ENCODE results near the gene DUS1L. TPM values are rescaled to one million over a fixed set of nuclear protein-coding genes. Genes with fewer than 3 reads are reported as not detected.

Gene DUS1L
- total and polyA plus RNA-seq, 2 experiments from 2014 or later: 66.0 to 122 TPM

DNA sequence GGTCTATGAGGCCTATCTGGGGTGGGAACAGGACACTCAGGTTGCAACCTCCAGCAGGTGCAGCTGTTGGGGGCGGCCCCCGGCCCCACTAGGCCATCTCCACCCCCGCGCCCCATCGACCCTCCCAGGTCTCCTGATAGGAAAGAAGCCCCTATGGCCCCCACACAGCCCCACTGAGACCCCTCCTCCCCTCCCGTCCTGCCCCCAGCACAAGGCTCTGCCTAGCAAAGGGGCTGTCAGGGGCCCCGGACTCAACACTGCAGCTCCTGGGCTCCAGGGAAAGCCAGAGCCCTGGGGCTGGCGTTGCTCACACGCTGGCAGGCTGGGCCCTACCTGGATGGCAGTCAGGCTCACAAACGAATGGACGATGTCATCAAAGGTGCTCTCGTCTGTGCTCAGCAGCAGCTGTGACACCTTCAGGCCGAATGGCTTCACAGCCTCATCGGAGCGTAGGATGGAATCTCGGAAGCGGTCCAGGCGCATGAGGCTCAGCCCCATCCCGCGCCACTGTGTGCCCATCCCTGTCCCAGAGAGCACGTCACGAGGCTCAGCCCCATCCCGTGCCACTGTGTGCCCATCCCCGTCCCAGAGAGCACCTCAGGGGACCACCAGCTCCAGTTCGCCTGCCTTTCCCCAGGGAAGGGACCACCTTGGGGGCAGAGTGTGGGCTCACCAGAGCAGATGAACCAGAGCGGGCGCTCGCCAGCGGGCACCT lies 25.1 kb upstream of the DUS1L start:
- no peak overlapping the region for H3K4me3 ChIP-seq
- no peaks in the 10 kb centered on the region for H3K9me3 Mint-ChIP-seq
- H3K27ac ChIP-seq (ENCODE audit: low read depth): no peak overlapping the region
- DNase-seq (ENCODE audit: low spot score): no peak
- H3K79me2 ChIP-seq (replicated peaks; ENCODE audit: insufficient read depth): peaks cover 19% of the 10 kb centered on the region
- peaks cover 9% of the 10 kb centered on the region for H3K27me3 Mint-ChIP-seq (ENCODE audit: insufficient read depth, low read depth, poor library complexity)
- no peaks in the 10 kb centered on the region for H3K27me3 ChIP-seq (ENCODE audit: insufficient read depth)
- H2AFZ ChIP-seq: no peak overlapping the region
- 0 out of 2 replicates have a peak, but pooled peaks cover 20% of the 10 kb centered on the region for H3F3A ChIP-seq (replicated peaks; ENCODE audit: low read depth)
- no peaks in the 10 kb centered on the region for H3K4me1 ChIP-seq (ENCODE audit: insufficient read depth)
- H3K36me3 Mint-ChIP-seq (ENCODE audit: low read depth): peaks cover 60% of the 10 kb centered on the region; the same call in 2 of the 3 replicates
- H3K36me3 ChIP-seq (ENCODE audit: insufficient read depth): peaks cover 18% of the 10 kb centered on the region; the same call in 1 of the 2 replicates
- peaks cover 30% of the 10 kb centered on the region for H4K20me1 ChIP-seq (replicated peaks; ENCODE audit: insufficient read depth)
- H3K4me1 Mint-ChIP-seq: no peaks in the 10 kb centered on the region; the same call in 2 of the 3 replicates
- no peaks in the 10 kb centered on the region for H3K9me2 ChIP-seq (ENCODE audit: insufficient read depth)
- H3K4me3 Mint-ChIP-seq: no peak overlapping the region
- H3K27ac Mint-ChIP-seq: no peak overlapping the region
- TF ChIP-seq, protein P1, sequence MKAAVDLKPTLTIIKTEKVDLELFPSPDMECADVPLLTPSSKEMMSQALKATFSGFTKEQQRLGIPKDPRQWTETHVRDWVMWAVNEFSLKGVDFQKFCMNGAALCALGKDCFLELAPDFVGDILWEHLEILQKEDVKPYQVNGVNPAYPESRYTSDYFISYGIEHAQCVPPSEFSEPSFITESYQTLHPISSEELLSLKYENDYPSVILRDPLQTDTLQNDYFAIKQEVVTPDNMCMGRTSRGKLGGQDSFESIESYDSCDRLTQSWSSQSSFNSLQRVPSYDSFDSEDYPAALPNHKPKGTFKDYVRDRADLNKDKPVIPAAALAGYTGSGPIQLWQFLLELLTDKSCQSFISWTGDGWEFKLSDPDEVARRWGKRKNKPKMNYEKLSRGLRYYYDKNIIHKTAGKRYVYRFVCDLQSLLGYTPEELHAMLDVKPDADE (IDR thresholded peaks at IDR 0.05): no peak
- TF ChIP-seq POLR2AphosphoS5 (IDR thresholded peaks at IDR 0.05; ENCODE audit: low read depth): peak; percentile 37; the same call in 1 of the 2 replicates
- no peak for ATAC-seq
- no peak overlapping the region for H3K4me2 ChIP-seq

GRCh38 chr17:82089723-82090548 lies 24.3 kb upstream of the DUS1L start:
- no peaks in the 10 kb centered on the region for H3K9me3 Mint-ChIP-seq
- Histone ChIP-seq H3K27ac (ENCODE audit: low read depth) (no peak overlapping the region), H3K27me3 (ENCODE audit: insufficient read depth) (no peaks in the 10 kb centered on the region), H3K36me3 (ENCODE audit: insufficient read depth) (peaks cover 13% of the 10 kb centered on the region; the same call in 1 of the 2 replicates), H3K4me2 (no peak overlapping the region), H2AFZ (no peak overlapping the region), H3K4me3 (no peak overlapping the region), H3K9me2 (ENCODE audit: insufficient read depth) (no peaks in the 10 kb centered on the region), H3F3A (replicated peaks; ENCODE audit: low read depth) (0 out of 2 replicates have a peak, but pooled peaks cover 16% of the 10 kb centered on the region), H3K4me1 (ENCODE audit: insufficient read depth) (no peaks in the 10 kb centered on the region), H3K79me2 (replicated peaks; ENCODE audit: insufficient read depth) (peaks cover 11% of the 10 kb centered on the region; the same call in 1 of the 2 replicates), H4K20me1 (replicated peaks; ENCODE audit: insufficient read depth) (peaks cover 22% of the 10 kb centered on the region)
- no peak overlapping the region for H3K4me3 Mint-ChIP-seq
- H3K27me3 Mint-ChIP-seq (ENCODE audit: insufficient read depth, low read depth, poor library complexity): peaks cover 9% of the 10 kb centered on the region
- peaks cover 52% of the 10 kb centered on the region; the same call in 2 of the 3 replicates for H3K36me3 Mint-ChIP-seq (ENCODE audit: low read depth)
- DNase-seq (ENCODE audit: low spot score): no peak
- ATAC-seq: no peak
- no peak overlapping the region for H3K27ac Mint-ChIP-seq
- no peaks in the 10 kb centered on the region for H3K4me1 Mint-ChIP-seq
- no peak for TF ChIP-seq EZH2phosphoT487 (IDR thresholded peaks at IDR 0.05; ENCODE audit: unreplicated experiment)
- no peak for TF ChIP-seq POLR2AphosphoS5 (IDR thresholded peaks at IDR 0.05; ENCODE audit: low read depth)
- no peak for TF ChIP-seq JUNB (IDR thresholded peaks at IDR 0.05; ENCODE audit: unreplicated experiment)
- no peak for TF ChIP-seq NANOG (IDR thresholded peaks at IDR 0.05; ENCODE audit: borderline replicate concordance)
- TF ChIP-seq, protein P1 (IDR thresholded peaks at IDR 0.05): no peak
- no peak for TF ChIP-seq STAT1 (IDR thresholded peaks at IDR 0.05; ENCODE audit: unreplicated experiment)
- TF ChIP-seq ZNF114 (CRISPR knock-in tag; IDR thresholded peaks at IDR 0.05): no peak
- TF ChIP-seq ZNF331 (CRISPR knock-in tag; IDR thresholded peaks at IDR 0.05; ENCODE audit: low read depth): no peak
- TF ChIP-seq CREB1 (CRISPR knock-in tag; IDR thresholded peaks at IDR 0.05; ENCODE audit: low read depth): no peak
- no peak for TF ChIP-seq REST (IDR thresholded peaks at IDR 0.05; ENCODE audit: unreplicated experiment)
- TF ChIP-seq, protein P2, sequence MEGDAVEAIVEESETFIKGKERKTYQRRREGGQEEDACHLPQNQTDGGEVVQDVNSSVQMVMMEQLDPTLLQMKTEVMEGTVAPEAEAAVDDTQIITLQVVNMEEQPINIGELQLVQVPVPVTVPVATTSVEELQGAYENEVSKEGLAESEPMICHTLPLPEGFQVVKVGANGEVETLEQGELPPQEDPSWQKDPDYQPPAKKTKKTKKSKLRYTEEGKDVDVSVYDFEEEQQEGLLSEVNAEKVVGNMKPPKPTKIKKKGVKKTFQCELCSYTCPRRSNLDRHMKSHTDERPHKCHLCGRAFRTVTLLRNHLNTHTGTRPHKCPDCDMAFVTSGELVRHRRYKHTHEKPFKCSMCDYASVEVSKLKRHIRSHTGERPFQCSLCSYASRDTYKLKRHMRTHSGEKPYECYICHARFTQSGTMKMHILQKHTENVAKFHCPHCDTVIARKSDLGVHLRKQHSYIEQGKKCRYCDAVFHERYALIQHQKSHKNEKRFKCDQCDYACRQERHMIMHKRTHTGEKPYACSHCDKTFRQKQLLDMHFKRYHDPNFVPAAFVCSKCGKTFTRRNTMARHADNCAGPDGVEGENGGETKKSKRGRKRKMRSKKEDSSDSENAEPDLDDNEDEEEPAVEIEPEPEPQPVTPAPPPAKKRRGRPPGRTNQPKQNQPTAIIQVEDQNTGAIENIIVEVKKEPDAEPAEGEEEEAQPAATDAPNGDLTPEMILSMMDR (conservative IDR thresholded peaks at IDR 0.05; ENCODE audit: low read depth in 2 of 2): no peak

Data from GM23338 (cell line).